ENCODE measurements around the gene PREX1.

PREX1 gene

DNA sequence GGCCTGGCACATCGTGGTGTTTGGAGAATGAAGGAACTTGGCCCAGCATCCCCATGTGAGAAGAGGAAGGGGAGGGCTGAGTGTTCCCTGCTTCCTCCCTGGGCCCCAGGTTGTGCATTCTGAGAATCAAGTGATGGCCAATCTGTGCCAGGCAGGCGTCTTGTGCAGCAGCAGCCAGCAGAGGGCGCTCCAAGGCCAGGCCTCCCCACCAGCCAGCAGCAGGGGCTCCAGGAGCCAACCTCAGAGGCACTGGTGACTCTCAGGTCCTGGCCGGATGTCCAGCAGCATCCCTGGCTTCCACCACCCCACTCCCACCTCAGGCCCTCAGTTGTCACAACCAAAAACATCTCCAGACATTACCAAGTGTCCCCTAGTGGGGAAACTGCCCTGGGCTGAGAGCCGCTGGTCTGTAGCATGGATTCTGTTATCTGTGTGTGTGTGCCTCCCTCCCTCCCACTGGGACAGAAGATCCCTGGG is 192.0 kb downstream of the PREX1 start:
- H3K4me3 ChIP-seq (ENCODE audit: low read depth, low read length): no peak overlapping the region

DNA sequence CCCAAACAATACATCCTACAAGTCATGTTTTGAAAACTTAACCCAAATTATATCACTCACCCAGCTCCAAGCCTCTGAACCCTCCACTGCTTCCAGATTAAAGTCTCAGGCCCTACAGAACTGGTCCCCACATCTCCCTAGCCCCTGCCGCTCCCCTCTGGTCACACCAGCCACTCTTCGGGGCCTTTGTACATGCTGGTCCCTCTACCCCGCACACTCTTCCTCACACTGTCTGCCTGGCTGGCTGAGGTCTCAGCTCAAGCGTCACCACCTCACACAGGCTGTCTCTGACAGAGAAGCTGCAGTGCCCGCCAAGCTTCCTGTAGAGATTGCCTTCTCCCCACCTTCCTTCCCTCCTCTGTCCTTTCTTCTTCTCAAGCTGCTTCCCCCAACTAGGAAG is 192.4 kb downstream of the PREX1 start:
- no peak overlapping the region for H3K4me3 ChIP-seq (ENCODE audit: low read depth, low read length)
- TF ChIP-seq, protein P1, sequence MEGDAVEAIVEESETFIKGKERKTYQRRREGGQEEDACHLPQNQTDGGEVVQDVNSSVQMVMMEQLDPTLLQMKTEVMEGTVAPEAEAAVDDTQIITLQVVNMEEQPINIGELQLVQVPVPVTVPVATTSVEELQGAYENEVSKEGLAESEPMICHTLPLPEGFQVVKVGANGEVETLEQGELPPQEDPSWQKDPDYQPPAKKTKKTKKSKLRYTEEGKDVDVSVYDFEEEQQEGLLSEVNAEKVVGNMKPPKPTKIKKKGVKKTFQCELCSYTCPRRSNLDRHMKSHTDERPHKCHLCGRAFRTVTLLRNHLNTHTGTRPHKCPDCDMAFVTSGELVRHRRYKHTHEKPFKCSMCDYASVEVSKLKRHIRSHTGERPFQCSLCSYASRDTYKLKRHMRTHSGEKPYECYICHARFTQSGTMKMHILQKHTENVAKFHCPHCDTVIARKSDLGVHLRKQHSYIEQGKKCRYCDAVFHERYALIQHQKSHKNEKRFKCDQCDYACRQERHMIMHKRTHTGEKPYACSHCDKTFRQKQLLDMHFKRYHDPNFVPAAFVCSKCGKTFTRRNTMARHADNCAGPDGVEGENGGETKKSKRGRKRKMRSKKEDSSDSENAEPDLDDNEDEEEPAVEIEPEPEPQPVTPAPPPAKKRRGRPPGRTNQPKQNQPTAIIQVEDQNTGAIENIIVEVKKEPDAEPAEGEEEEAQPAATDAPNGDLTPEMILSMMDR (IDR thresholded peaks at IDR 0.05; ENCODE audit: borderline replicate concordance, insufficient read depth, low read depth, low read length): no peak

More for the DNA sequence above, 192.0 kb downstream of the PREX1 start:
- TF ChIP-seq, protein P1 (IDR thresholded peaks at IDR 0.05; ENCODE audit: borderline replicate concordance, insufficient read depth, low read depth, low read length): peak; percentile 94

DNA sequence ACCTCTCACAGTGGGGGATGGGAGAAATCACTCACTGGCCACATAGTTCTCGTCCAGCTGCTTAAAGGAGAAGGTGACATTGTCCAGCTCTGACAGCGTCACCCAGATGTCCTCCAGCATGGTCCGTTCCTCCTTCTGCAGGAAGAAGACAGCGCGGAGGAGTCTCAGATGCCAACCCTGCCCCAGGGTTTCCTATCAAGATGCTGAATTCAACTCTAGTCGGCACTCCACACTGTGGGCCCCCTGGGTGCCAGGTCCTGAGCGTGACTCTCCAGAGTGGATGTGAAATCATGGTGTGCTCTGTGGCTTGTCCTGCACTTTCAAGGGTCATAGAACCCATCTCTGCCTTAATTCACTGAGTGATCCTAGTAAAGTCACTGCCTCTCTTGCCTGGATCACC is 193.2 kb downstream of the PREX1 start:
- H3K4me3 ChIP-seq (ENCODE audit: low read depth, low read length): no peak overlapping the region
- TF ChIP-seq, protein P1 (IDR thresholded peaks at IDR 0.05; ENCODE audit: borderline replicate concordance, insufficient read depth, low read depth, low read length): no peak

- TF ChIP-seq, protein P1 (IDR thresholded peaks at IDR 0.05; ENCODE audit: borderline replicate concordance, insufficient read depth, low read depth, low read length): no peak
Measured at GRCh38 chr20:48633620-48634257, 194.1 kb downstream of the PREX1 start.

GRCh38 chr20:48632825-48633619 is 194.8 kb downstream of the PREX1 start:
- TF ChIP-seq, protein P1 (IDR thresholded peaks at IDR 0.05; ENCODE audit: borderline replicate concordance, insufficient read depth, low read depth, low read length): no peak
- H3K4me3 ChIP-seq (ENCODE audit: low read depth, low read length): no peak overlapping the region

More at GRCh38 chr20:48633620-48634257, 194.1 kb downstream of the PREX1 start:
- H3K4me3 ChIP-seq (ENCODE audit: low read depth, low read length): no peak overlapping the region

DNA sequence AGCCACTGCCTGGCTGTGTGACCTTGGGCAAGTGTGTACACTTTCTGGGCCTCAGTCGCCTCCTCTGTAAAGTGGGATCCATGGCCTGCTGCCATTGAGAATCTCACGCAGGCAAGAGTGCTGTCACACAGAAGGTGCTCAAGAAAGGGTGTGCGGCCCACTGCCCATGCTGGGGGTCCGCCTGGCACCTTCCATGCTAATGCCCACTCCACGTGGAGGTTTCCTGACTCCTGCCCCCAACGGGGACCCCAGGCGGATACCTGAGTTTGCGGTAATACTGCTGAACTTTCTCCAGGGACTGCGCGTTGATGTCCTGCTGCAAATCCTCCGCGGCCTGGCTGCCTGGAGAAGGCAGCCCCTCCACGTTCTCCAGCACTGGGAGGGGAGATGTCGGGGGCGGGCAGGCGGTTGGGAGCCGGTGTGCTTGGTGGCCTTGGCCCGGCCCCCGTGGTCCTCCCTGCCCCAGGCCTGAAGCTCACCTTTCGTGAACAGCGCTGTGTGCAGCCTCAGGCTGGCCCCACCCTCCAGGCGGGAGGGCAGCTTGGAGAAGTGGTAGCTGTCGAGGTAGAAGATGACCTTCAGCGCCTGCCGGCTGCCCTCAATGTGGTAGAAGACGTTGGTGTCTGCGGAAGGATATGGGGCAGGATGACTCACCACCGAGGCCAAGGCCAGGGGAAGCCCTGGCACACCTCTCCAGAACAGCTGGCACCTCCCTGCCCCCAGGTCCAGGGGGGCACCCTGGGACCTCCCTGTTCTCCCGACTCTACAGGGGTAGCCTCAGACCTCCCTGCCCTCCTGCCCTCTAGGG is 195.6 kb downstream of the PREX1 start:
- TF ChIP-seq, protein P1 (IDR thresholded peaks at IDR 0.05; ENCODE audit: borderline replicate concordance, insufficient read depth, low read depth, low read length): no peak
- no peak overlapping the region for H3K4me3 ChIP-seq (ENCODE audit: low read depth, low read length)
